Measurements from ENCODE around the gene SAA2.

The SAA2 gene

DNA sequence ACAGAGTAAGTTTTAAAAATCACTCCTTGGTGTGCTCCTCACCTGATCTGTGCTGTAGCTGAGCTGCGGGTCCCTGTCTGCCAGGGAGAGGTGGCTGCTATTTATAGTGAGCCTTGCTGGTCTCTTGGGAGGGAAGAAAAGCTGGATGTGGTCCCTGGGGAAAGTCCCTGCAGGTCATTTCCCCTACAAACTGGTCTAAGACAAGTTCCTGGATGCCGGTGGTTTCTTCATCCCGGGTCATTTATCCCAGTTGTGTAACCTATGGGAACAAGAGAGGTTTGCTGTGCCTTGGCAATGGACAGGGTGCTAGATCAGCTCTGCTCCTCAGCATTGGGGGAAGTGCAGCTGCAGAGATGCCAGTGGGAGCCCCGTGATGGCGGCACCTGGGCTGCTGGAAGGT is at the start of gene SAA2:
TSS of gene SAA2 (minus strand) at position 108 of the 400 bp plus-strand sequence. CDS start 657 bp downstream, outside the sequence.
- no peak within 1 kb of the TSS for H3K27ac ChIP-seq
- TF ChIP-seq ZFX (IDR thresholded peaks at IDR 0.05; ENCODE audit: borderline replicate concordance) = no peak
- TF ChIP-seq, protein P1, sequence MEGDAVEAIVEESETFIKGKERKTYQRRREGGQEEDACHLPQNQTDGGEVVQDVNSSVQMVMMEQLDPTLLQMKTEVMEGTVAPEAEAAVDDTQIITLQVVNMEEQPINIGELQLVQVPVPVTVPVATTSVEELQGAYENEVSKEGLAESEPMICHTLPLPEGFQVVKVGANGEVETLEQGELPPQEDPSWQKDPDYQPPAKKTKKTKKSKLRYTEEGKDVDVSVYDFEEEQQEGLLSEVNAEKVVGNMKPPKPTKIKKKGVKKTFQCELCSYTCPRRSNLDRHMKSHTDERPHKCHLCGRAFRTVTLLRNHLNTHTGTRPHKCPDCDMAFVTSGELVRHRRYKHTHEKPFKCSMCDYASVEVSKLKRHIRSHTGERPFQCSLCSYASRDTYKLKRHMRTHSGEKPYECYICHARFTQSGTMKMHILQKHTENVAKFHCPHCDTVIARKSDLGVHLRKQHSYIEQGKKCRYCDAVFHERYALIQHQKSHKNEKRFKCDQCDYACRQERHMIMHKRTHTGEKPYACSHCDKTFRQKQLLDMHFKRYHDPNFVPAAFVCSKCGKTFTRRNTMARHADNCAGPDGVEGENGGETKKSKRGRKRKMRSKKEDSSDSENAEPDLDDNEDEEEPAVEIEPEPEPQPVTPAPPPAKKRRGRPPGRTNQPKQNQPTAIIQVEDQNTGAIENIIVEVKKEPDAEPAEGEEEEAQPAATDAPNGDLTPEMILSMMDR (IDR thresholded peaks at IDR 0.05) = no peak

DNA sequence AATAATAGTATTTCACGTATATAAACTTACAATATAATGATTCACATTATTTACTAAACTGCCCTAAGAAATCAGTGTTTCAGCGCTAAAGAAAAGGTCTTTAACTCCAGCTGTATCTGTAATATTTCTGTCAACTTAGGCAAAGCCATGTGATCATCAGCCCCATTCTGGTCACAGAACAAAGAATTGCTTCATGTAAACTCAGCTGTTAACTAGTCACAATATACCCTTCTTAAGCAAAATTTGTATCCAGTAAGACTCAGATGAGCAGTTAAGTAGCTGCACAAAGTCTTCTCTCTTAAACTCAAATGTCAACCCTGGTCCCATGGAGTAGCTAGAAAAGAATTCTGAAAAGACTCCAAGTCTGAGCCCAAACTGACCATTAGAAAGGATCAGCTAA is 46.8 kb upstream of the SAA2 start:
- H3K27ac ChIP-seq = no peak overlapping the region
- TF ChIP-seq, protein P1 (IDR thresholded peaks at IDR 0.05) = no peak
- TF ChIP-seq ZFX (IDR thresholded peaks at IDR 0.05; ENCODE audit: borderline replicate concordance) = no peak

DNA sequence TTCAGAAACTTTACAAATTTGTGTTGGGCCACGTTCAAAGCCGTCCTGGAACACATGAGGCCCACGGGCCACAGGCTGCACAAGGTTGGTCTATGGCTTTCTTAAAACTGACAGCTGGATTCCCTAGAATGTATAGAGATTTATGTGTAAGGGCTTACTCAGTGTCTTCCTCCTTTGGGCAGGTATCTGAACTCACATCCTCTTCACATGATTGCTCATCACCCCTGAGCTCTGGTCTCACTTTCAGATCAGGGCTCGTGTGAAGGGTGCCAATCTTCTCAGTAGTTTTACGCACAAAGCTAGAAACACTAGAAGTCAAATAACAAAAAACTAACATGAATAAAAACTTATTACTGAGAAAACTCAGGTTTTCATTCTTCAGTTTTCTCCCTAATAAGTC is 46.4 kb upstream of the SAA2 start:
- no peak overlapping the region for H3K27ac ChIP-seq
- TF ChIP-seq, protein P1 (IDR thresholded peaks at IDR 0.05) = no peak
- TF ChIP-seq ZFX (IDR thresholded peaks at IDR 0.05; ENCODE audit: borderline replicate concordance) = no peak

DNA sequence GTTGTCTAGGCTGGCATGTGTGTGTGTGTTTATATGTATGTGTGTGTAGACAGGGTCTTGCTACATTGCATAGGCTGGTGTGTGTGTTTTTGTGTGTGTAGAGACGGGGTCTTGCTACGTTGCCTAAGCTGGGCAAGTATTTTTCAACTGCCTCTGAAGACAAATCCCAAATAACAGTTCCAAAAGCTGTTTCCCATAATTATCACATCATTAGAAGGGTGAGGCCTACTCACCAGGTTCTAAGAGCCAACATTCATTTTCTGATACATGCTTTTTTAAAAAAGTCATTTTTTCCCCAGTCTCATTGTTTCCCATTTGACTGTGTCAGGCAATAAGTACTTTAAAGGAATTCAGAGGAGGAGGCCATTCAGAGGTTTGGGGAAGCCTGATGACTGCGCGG is 40.4 kb upstream of the SAA2 start:
- no peak for TF ChIP-seq ZFX (IDR thresholded peaks at IDR 0.05; ENCODE audit: borderline replicate concordance)
- TF ChIP-seq, protein P1 (IDR thresholded peaks at IDR 0.05) = no peak
- no peak overlapping the region for H3K27ac ChIP-seq

DNA sequence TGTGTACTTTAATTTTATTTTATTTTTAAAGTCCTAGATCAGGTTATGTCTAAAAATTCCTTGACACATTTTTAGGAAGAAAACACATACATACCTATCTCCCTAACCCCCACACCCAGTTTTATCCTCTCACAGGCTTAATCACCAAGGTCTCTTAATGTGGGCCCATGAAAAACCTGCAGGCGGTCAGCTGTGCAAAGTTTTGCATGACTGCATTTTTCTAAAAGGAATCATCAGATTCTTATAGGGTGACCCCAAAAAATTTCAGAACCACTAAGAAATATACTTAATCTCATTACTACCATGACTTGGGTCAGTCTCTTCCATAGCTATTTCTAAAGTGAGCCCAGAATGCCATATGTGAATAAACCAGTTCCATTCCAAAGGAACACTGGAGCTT is 37.4 kb upstream of the SAA2 start:
- H3K27ac ChIP-seq = no peak overlapping the region
- TF ChIP-seq, protein P1 (IDR thresholded peaks at IDR 0.05) = no peak
- no peak for TF ChIP-seq ZFX (IDR thresholded peaks at IDR 0.05; ENCODE audit: borderline replicate concordance)

DNA sequence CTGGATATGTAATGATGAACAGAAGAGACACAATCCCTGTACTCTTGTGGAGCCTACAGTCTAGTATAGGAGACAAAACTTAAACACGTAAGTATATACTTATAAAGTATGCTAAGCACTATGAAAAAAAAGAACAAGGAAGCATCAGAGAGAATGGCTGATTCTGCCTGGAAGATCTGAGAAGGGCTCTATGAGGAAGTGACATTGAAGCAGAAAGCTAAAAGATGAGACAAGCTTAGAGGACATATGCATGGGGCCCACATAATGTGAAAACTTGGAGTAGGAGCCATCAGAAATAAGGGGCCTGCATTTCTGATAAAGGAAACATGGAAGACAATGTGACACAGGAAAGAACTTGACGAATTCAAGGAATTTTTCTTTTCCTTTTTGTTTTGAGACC is 34.2 kb upstream of the SAA2 start:
- TF ChIP-seq ZFX (IDR thresholded peaks at IDR 0.05; ENCODE audit: borderline replicate concordance) = no peak
- TF ChIP-seq, protein P1 (IDR thresholded peaks at IDR 0.05) = no peak
- H3K27ac ChIP-seq = no peak overlapping the region

DNA sequence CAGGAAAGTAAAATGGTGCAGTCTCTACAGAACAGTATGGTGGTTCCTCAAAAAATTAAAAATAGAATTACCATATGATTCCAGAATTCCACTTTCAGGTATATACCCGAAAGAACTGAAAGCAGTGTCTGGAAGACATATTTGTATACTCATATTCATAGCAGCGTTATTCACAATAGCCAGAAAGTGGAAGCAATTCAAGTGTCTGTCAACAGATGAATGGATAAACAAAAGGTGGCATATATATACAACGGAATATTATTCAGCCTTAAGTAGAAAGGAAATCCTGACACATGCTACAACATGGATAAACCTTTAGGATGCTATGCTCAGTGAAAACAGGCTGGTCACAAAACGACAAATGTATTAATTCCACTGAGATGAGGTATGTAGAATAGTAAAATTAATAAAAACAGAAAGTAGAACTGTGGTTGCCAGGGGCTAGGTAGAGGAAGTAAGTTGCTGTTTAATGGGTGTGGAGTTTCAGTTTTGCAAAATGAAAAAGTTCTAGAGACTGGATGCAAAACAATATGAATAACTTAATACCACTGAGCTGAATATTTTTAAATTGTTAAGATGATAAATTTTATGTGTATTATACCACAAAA is 32.1 kb upstream of the SAA2 start:
- TF ChIP-seq ZFX (IDR thresholded peaks at IDR 0.05; ENCODE audit: borderline replicate concordance) = no peak
- TF ChIP-seq, protein P1 (IDR thresholded peaks at IDR 0.05) = no peak
- H3K27ac ChIP-seq = no peak overlapping the region
